LNCaP clone FGC (cell line): ENCODE results near the gene CFAP74.

Experiments used
- DNase-seq: peaks from one replicate; pipeline ENCODE4 v3.0.0-alpha.2; 2011; ENCODE audit warnings: low read depth
- H3K4me3 ChIP-seq: 2 replicates; pipeline ENCODE4 v1.5.1; 2011; ENCODE audit warnings: mild to moderate bottlenecking, low read depth, low read length, control low read depth
- TF ChIP-seq, protein P1 (sequence below): IDR thresholded peaks from 2 replicates; pipeline ENCODE4 v1.5.1; 2012; ENCODE audit warnings: mild to moderate bottlenecking; ENCODE audit not compliant: control insufficient read depth, insufficient read depth; ENCODE audit errors: extremely low read depth

The CFAP74 gene

GRCh38 chr1:1978108-1978507 lies 25.5 kb downstream of the CFAP74 start:
- H3K4me3 ChIP-seq, result no peak overlapping the region
- TF ChIP-seq, protein P1, sequence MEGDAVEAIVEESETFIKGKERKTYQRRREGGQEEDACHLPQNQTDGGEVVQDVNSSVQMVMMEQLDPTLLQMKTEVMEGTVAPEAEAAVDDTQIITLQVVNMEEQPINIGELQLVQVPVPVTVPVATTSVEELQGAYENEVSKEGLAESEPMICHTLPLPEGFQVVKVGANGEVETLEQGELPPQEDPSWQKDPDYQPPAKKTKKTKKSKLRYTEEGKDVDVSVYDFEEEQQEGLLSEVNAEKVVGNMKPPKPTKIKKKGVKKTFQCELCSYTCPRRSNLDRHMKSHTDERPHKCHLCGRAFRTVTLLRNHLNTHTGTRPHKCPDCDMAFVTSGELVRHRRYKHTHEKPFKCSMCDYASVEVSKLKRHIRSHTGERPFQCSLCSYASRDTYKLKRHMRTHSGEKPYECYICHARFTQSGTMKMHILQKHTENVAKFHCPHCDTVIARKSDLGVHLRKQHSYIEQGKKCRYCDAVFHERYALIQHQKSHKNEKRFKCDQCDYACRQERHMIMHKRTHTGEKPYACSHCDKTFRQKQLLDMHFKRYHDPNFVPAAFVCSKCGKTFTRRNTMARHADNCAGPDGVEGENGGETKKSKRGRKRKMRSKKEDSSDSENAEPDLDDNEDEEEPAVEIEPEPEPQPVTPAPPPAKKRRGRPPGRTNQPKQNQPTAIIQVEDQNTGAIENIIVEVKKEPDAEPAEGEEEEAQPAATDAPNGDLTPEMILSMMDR, result no peak
- DNase-seq, result no peak

- no peak for DNase-seq
- TF ChIP-seq, protein P1, result no peak
- no peak overlapping the region for H3K4me3 ChIP-seq
These were observed 27.6 kb downstream of the CFAP74 start for GRCh38 chr1:1976031-1976430.

DNA sequence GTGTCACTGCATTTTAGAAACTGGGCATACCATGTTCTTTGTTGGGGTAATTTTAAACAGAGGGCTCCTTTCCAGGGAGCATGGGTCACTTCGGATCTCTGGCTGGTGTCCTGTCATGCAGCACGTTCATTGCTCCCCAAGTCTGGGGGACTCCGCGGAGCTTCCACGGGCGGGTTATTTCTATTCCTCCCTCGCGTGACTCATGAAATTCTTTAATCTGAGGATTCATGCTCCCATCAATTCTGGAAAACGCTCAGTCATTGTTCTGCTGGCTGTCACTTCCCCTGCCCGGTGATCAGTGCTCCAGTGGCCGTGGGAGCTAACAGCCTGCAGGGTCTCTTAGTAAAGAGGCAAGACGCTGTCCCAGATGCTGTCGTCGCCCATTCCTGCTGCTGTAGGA lies 28.1 kb downstream of the CFAP74 start:
- TF ChIP-seq, protein P1, result no peak
- no peak for DNase-seq
- no peak overlapping the region for H3K4me3 ChIP-seq

DNA sequence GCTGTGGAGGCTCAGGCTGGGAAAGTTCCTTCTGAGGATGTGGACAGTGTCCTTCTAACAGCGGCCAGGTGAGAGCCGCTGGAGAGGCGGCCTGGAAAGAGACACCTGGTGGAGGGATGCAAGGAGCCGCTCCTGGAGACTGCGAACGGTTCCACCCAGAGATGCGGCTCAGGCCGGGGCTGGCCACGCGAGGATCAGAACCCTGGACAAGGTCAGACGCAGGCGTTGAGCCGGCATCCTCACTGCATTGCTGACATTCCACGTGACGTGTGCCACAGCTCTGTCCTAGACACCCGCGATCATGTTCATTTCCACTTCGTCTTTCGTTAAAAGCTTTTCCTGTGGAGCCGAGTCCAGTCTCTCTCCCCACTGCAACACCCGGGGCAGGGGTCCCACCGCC lies 28.8 kb downstream of the CFAP74 start:
- H3K4me3 ChIP-seq, result no peak overlapping the region
- TF ChIP-seq, protein P1, result no peak
- DNase-seq, result no peak

- TF ChIP-seq, protein P1, result no peak
- no peak for DNase-seq
- H3K4me3 ChIP-seq, result no peak overlapping the region
These were observed 29.6 kb downstream of the CFAP74 start for GRCh38 chr1:1973716-1974642.

- DNase-seq, result no peak
- H3K4me3 ChIP-seq, result no peak overlapping the region
- TF ChIP-seq, protein P1, result no peak
These were observed 30.4 kb downstream of the CFAP74 start for GRCh38 chr1:1972976-1973715.

DNA sequence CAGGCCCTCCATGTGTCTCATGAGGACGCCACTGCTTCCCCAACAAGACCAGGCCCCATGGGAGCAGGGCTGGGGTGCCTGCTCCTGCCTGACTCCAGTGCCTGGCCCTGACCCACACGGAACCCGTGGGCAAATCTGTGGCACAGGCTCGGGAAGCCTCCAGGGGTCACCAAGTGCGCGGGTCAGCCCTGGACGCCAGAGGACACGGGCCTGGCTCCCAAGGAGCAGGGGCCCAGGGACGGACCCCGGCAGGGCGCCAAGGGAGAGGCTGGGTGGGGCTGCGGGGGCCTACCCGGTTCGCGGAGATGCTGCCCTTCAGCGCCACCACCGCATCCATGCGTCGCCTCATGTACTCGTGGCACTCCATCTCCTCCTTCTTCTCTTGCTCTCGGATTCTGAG lies 31.9 kb downstream of the CFAP74 start:
- TF ChIP-seq, protein P1, result no peak
- no peak for DNase-seq
- no peak overlapping the region for H3K4me3 ChIP-seq
